ENCODE results near the gene ETNK1.

ETNK1 gene

GRCh38 chr12:22667122-22667521 lies 42.2 kb downstream of the ETNK1 start:
- Histone ChIP-seq H3K4me3 (no peak overlapping the region), H3K36me3 (peaks cover 26 to 74% (median 49%) of the 10 kb centered on the region in 11 experiments), H3K9me3 (replicated peaks in 1 of 11) (no peaks in the 10 kb centered on the region), H4K20me1 (peaks cover 0 to 9% (median 0%) of the 10 kb centered on the region in 11 experiments; a peak in 2 of 22 replicates), H3K4me1 (peaks cover 0 to 17% (median 0%) of the 10 kb centered on the region in 10 experiments; a peak in 5 of 20 replicates), H3K27ac (no peak overlapping the region), H3K27me3 (no peaks in the 10 kb centered on the region), H3K9ac (no peak overlapping the region; a peak in 1 of 22 replicates), H3K4me2 (peak overlapping the region in 1 of 11 experiments; percentile 33; a peak in 2 of 22 replicates)
- no peak for TF ChIP-seq Cebpa-rat (IDR thresholded peaks at IDR 0.05)

- Histone ChIP-seq H3K4me2 (no peak overlapping the region), H3K4me1 (peaks cover 0 to 17% (median 0%) of the 10 kb centered on the region in 10 experiments; a peak in 5 of 20 replicates), H3K36me3 (peaks cover 26 to 74% (median 50%) of the 10 kb centered on the region in 11 experiments; a peak in 21 of 22 replicates), H3K9me3 (replicated peaks in 1 of 11) (no peaks in the 10 kb centered on the region), H3K27ac (no peak overlapping the region), H3K9ac (no peak overlapping the region), H3K27me3 (no peaks in the 10 kb centered on the region), H4K20me1 (peaks cover 0 to 9% (median 0%) of the 10 kb centered on the region in 11 experiments; a peak in 2 of 22 replicates), H3K4me3 (no peak overlapping the region)
- no peak for TF ChIP-seq Cebpa-rat (IDR thresholded peaks at IDR 0.05)
Observed at GRCh38 chr12:22668441-22668840, 43.5 kb downstream of the ETNK1 start.

- Histone ChIP-seq H3K27ac (no peak overlapping the region), H4K20me1 (peaks cover 0 to 4% (median 0%) of the 10 kb centered on the region in 11 experiments; a peak in 2 of 22 replicates), H3K9me3 (replicated peaks in 1 of 11) (peaks cover 7 to 11% (median 8%) of the 10 kb centered on the region in 11 experiments; a peak in 20 of 22 replicates), H3K4me3 (no peak overlapping the region), H3K9ac (no peak overlapping the region), H3K27me3 (no peaks in the 10 kb centered on the region), H3K4me1 (peaks cover 0 to 17% (median 0%) of the 10 kb centered on the region in 10 experiments; a peak in 5 of 20 replicates), H3K4me2 (no peak overlapping the region), H3K36me3 (peaks cover 38 to 79% (median 62%) of the 10 kb centered on the region in 11 experiments)
- no peak for TF ChIP-seq Cebpa-rat (IDR thresholded peaks at IDR 0.05)
Observed at GRCh38 chr12:22670762-22671161, 45.8 kb downstream of the ETNK1 start.

GRCh38 chr12:22672951-22673350 lies 48.0 kb downstream of the ETNK1 start:
- Histone ChIP-seq H3K27me3 (no peaks in the 10 kb centered on the region), H3K36me3 (peaks cover 52 to 82% (median 71%) of the 10 kb centered on the region in 11 experiments), H3K9me3 (replicated peaks in 1 of 11) (peaks cover 20 to 29% (median 24%) of the 10 kb centered on the region in 11 experiments), H3K27ac (no peak overlapping the region), H3K4me1 (0 out of 20 replicates have a peak, but pooled peaks cover 0 to 6% (median 0%) of the 10 kb centered on the region in 10 experiments), H3K4me3 (no peak overlapping the region), H3K9ac (no peak overlapping the region), H3K4me2 (no peak overlapping the region), H4K20me1 (peaks cover 0 to 4% (median 0%) of the 10 kb centered on the region in 11 experiments; a peak in 1 of 22 replicates)
- no peak for TF ChIP-seq Cebpa-rat (IDR thresholded peaks at IDR 0.05)

GRCh38 chr12:22677781-22678574 lies 53.0 kb downstream of the ETNK1 start:
- no peak for TF ChIP-seq Cebpa-rat (IDR thresholded peaks at IDR 0.05)
- peaks cover 72 to 97% (median 78%) of the 10 kb centered on the region in 11 experiments for H3K36me3 ChIP-seq
- H3K4me2 ChIP-seq: no peak overlapping the region

GRCh38 chr12:22682663-22683062 lies 57.7 kb downstream of the ETNK1 start:
- H3K4me3 ChIP-seq: no peak overlapping the region

More at GRCh38 chr12:22677781-22678574, 53.0 kb downstream of the ETNK1 start:
- H3K4me1 ChIP-seq: peaks cover 8 to 16% (median 10%) of the 10 kb centered on the region in 10 experiments; a peak in 19 of 20 replicates
- H4K20me1 ChIP-seq: peaks cover 0 to 11% (median 0%) of the 10 kb centered on the region in 11 experiments; a peak in 2 of 22 replicates
- no peak overlapping the region for H3K9ac ChIP-seq
- H3K27ac ChIP-seq: no peak overlapping the region
- H3K27me3 ChIP-seq: no peaks in the 10 kb centered on the region
- H3K9me3 ChIP-seq (replicated peaks in 1 of 11): peaks cover 20 to 29% (median 24%) of the 10 kb centered on the region in 11 experiments
- H3K4me3 ChIP-seq: no peak overlapping the region

GRCh38 chr12:22683131-22683530 lies 58.2 kb downstream of the ETNK1 start:
- peaks cover 0 to 5% (median 0%) of the 10 kb centered on the region in 11 experiments; a peak in 1 of 22 replicates for H3K9me3 ChIP-seq (replicated peaks in 1 of 11)
- peak overlapping the region in 8 of 11 experiments; percentile 11 to 70 (median 40); a peak in 10 of 22 replicates for H3K4me2 ChIP-seq
- peak overlapping the region in 8 of 11 experiments; percentile 30 to 60 (median 46); a peak in 10 of 22 replicates for H3K27ac ChIP-seq
- peaks cover 25 to 54% (median 42%) of the 10 kb centered on the region in 10 experiments for H3K4me1 ChIP-seq
- peaks cover 0 to 16% (median 0%) of the 10 kb centered on the region in 11 experiments; a peak in 2 of 22 replicates for H4K20me1 ChIP-seq
- no peaks in the 10 kb centered on the region for H3K27me3 ChIP-seq
- peaks cover 27 to 63% (median 32%) of the 10 kb centered on the region in 11 experiments for H3K36me3 ChIP-seq
- H3K9ac ChIP-seq: 0 out of 22 replicates have a peak overlapping the region, but pooled peaks of 1 of the 11 experiments have one; percentile 13
- no peak overlapping the region for H3K4me3 ChIP-seq
- no peak for TF ChIP-seq Cebpa-rat (IDR thresholded peaks at IDR 0.05)

More at GRCh38 chr12:22682663-22683062, 57.7 kb downstream of the ETNK1 start:
- Histone ChIP-seq H3K27me3 (no peaks in the 10 kb centered on the region), H3K36me3 (peaks cover 31 to 67% (median 36%) of the 10 kb centered on the region in 11 experiments), H4K20me1 (peaks cover 0 to 16% (median 0%) of the 10 kb centered on the region in 11 experiments; a peak in 2 of 22 replicates), H3K4me1 (peaks cover 25 to 51% (median 39%) of the 10 kb centered on the region in 10 experiments), H3K9me3 (replicated peaks in 1 of 11) (peaks cover 0 to 5% (median 0%) of the 10 kb centered on the region in 11 experiments; a peak in 1 of 22 replicates), H3K9ac (no peak overlapping the region), H3K4me2 (peak overlapping the region; percentile 5 to 70 (median 32); a peak in 16 of 22 replicates), H3K27ac (peak overlapping the region in 8 of 11 experiments; percentile 30 to 60 (median 46); a peak in 11 of 22 replicates)
- TF ChIP-seq Cebpa-rat (IDR thresholded peaks at IDR 0.05): no peak
